Adrenal gland (tissue), 12 donors: ENCODE results near the gene KIAA1549. TPM values are rescaled to one million over a fixed set of nuclear protein-coding genes. Genes with fewer than 3 reads are reported as not detected.

ENCODE experiments used
- DNase-seq, 7 donors: peaks; one replicate each; pipeline ENCODE4 v3.0.0-alpha.2; 2019 to 2020
- H3K27ac ChIP-seq, 5 donors: fragments of 200-600 bp; sonication (generic) in 4 of 5; 1 replicate in 3 of 5; 2 replicates in 2 of 5; pipeline versions ENCODE4 v1.5.1 to v1.8.0; 2016 to 2020; ENCODE audit warnings: mild to moderate bottlenecking in 1 of 5
- H3K27me3 ChIP-seq: fragments of 200-600 bp; 2 replicates; pipeline ENCODE4 v1.8.0; 2021
- H3K36me3 ChIP-seq, 2 donors: fragments of 200-600 bp; replicated peaks in 1 of 2; 1 replicate in 1 of 2; 2 replicates in 1 of 2; pipeline versions ENCODE4 v1.5.1 to v1.8.0; 2018 to 2022
- H3K4me1 ChIP-seq, 2 donors: fragments of 200-600 bp; replicated peaks in 1 of 2; 1 replicate in 1 of 2; 2 replicates in 1 of 2; pipeline versions ENCODE4 v1.5.1 to v1.8.0; 2018 to 2021
- H3K4me3 ChIP-seq, 4 donors: fragments of 200-600 bp; sonication (generic) in 3 of 4; one replicate each; pipeline ENCODE4 v1.5.1; 2016 to 2018
- H3K9me3 ChIP-seq, 3 donors: fragments of 200-600 bp; sonication (generic) in 1 of 3; replicated peaks in 1 of 3; 1 replicate in 2 of 3; 2 replicates in 1 of 3; pipeline versions ENCODE4 v1.5.1 to v1.8.0; 2016 to 2021
- CTCF ChIP-seq, 6 experiments: fragments of 450-650 bp in 4 of 6; fragments of 200-600 bp in 2 of 6; sonication (generic) in 1 of 6; IDR thresholded peaks; 1 replicate in 5 of 6; 2 replicates in 1 of 6; pipeline versions ENCODE4 v1.5.1 to v1.8.0; 2016 to 2021; ENCODE audit warnings: antibody characterized with exemption in 6 of 6, mild to moderate bottlenecking in 2 of 6, moderate library complexity in 1 of 6
- POLR2A ChIP-seq, 2 donors: fragments of 450-650 bp; IDR thresholded peaks; one replicate each; pipeline ENCODE4 v1.6.1; 2017; ENCODE audit warnings: antibody characterized with exemption in 2 of 2, mild to moderate bottlenecking in 2 of 2, moderate library complexity in 1 of 2
- WGBS, 4 donors: extraction: QIAGEN DNeasy Blood & Tissue Kit in 2 of 4; methylation state at CpG; one replicate each; pipeline versions ENCODE4 v1.1.5 to v1.1.7; 2013 to 2017; 5-methylcytosine and 5-hydroxymethylcytosine counted together
- intact Hi-C, 2 donors: fragments of 100-400 bp; cut with DNase I; formaldehyde crosslinking; loops; one replicate each; pipeline versions ENCODE4 v1.14.1 to v1.15.0; 2022 to 2023
- polyA plus RNA-seq, 3 donors: library from polyadenylated mRNA; stranded (reverse); fragments of 200-250 nt in 2 of 3; fragments of 350-450 nt in 1 of 3; fragmentation: Illumina TruSeq in 1 of 3; extraction: RNeasy Lipid Tissue Mini Kit (QIAGEN cat#74804) in 1 of 3; gene quantifications; one replicate each; pipeline ENCODE4 v1.2.3, GENCODE V29; 2013 to 2014
- total RNA-seq, 9 donors: library from RNA; depleted of rRNA in 4 of 9; stranded (reverse); fragments of >200 nt in 4 of 9; fragments of 120-200 nt in 1 of 9; fragmentation: NEBNext Ultra II Directional in 1 of 9; extraction: Animal tissue kit (Norgen Biotek cat#: 25700) in 1 of 9; gene quantifications; one replicate each; pipeline versions ENCODE4 v1.1.0 to v1.2.4, GENCODE V29; 2013 to 2023
- donor health status: healthy with polysubstance abuse.
- donor health status: Bipolar disorder and iron deficiency.
- donor health status: DM: yes; HTN: yes; CAD: no.
- donor health status: DM: no; HTN: no; CAD: no.
- donor health status: DM: no; HTN: no; CAD: no.
- donor health status: DM: yes; HTN: yes; CAD: no.

KIAA1549 gene
- total and polyA plus RNA-seq, 12 donors: 1.3 to 7.6 (median 3.7) TPM

DNA sequence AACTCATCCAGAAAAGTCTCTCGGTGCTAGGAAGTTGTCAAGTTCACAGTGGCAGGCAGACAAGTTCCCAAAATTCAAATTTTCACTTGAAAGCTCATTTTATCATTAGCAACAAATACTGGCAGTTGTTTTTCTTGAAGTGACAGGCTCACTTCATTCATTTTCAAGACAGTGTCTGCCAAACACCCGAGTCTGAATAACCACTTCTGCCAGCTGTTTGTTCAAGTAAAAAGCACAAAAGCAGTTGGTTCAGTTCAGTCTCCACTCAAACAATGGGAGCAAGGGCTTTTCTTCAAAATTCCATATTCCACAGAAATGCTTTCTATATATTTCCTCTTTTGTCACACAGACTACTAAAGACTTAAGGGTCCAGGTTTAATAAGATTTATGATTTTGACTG lies 135.5 kb downstream of the KIAA1549 start:
- 46 to 59% (median 47%) methylated on average over 2 of the region's 2 CpGs for WGBS, 4 donors

DNA sequence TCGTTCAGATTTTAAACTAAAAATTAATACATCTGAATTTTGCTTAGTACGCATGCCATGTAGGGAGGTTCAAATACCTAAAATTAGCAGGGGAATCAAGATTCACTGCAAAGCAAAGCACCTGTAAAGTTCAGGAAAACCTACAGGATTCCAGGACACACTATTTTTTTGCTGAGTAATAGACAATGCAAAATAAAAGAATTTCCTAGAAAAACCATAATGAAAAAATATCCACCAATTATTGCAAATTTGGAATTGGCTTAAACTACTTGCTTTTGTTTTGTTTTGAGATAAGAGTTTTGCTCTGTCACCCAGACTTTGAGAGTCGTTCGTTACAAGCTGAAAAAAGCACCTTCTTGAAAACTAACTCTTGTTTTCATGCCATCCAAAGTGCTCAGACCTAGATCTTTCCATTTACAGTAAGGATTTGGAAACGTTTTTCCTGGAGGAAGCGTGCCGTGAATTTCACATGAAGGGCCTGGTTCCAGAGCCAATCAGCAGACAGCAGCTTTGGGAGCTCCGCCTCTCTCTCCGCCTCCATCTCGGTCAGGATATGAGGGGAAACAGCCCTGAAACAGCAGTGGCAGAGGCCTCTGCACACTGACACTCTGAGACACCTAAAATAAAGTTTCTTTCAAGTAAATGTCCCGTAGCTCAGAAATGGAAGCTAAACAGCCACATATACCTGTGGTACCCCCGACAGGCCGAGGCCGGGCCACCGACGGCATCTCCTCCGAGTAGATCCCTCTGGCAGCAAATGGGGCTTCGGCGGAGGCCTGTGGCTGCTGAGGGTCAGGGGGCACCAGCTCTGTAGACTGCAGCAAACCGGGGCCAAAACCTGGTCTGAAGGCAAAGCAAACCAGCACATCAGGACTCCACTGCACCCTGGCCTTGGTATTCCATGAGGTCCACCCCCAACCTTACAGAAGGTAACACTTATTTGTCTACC lies 137.3 kb downstream of the KIAA1549 start:
- Histone ChIP-seq H3K4me1 (no peaks in the 10 kb centered on the region), H3K27ac (no peak overlapping the region), H3K9me3 (no peaks in the 10 kb centered on the region), H3K27me3 (no peaks in the 10 kb centered on the region), H3K4me3 (no peak overlapping the region), H3K36me3 (no peaks in the 10 kb centered on the region)
- intact Hi-C loops: no loop called here
- no peak for DNase-seq
- TF ChIP-seq POLR2A (IDR thresholded peaks at IDR 0.05) (no peak), CTCF (IDR thresholded peaks at IDR 0.05) (no peak)
- 83 to 90% (median 88%) methylated on average over 16 to 20 of the region's 20 CpGs for WGBS, 4 donors

More for the DNA sequence above, 135.5 kb downstream of the KIAA1549 start:
- Histone ChIP-seq H3K4me1 (no peaks in the 10 kb centered on the region), H3K27me3 (no peaks in the 10 kb centered on the region), H3K9me3 (no peaks in the 10 kb centered on the region), H3K36me3 (no peaks in the 10 kb centered on the region), H3K4me3 (no peak overlapping the region), H3K27ac (no peak overlapping the region)
- intact Hi-C loops: no loop called here
- DNase-seq: no peak
- TF ChIP-seq CTCF (IDR thresholded peaks at IDR 0.05) (no peak), POLR2A (IDR thresholded peaks at IDR 0.05) (no peak)

GRCh38 chr7:138842111-138842510 lies 139.1 kb downstream of the KIAA1549 start:
- Histone ChIP-seq H3K27me3 (no peaks in the 10 kb centered on the region), H3K4me3 (no peak overlapping the region), H3K27ac (no peak overlapping the region), H3K36me3 (no peaks in the 10 kb centered on the region), H3K4me1 (no peaks in the 10 kb centered on the region), H3K9me3 (no peaks in the 10 kb centered on the region)
- WGBS, 4 donors: 62 to 80% (median 71%) methylated on average over 7 to 12 of the region's 12 CpGs
- intact Hi-C loops: no loop called here
- peak in 6 of 7 donors; percentile 16 to 60 (median 50) for DNase-seq
- TF ChIP-seq CTCF (IDR thresholded peaks at IDR 0.05) (no peak), POLR2A (IDR thresholded peaks at IDR 0.05) (no peak)

- Histone ChIP-seq H3K27me3 (no peaks in the 10 kb centered on the region), H3K36me3 (no peaks in the 10 kb centered on the region), H3K27ac (no peak overlapping the region), H3K4me1 (no peaks in the 10 kb centered on the region), H3K9me3 (no peaks in the 10 kb centered on the region), H3K4me3 (no peak overlapping the region)
- no peak for DNase-seq
- intact Hi-C loops: no loop called here
- WGBS, 4 donors: 89 to 95% (median 92%) methylated on average over 9 of the region's 9 CpGs
- TF ChIP-seq CTCF (IDR thresholded peaks at IDR 0.05): no peak
- TF ChIP-seq POLR2A (IDR thresholded peaks at IDR 0.05): no peak
These were observed 143.0 kb downstream of the KIAA1549 start for GRCh38 chr7:138838166-138838565.
